Thyroid gland (tissue), 4 donors: ENCODE measurements around the gene ANKRD31.

Source experiments
- POLR2A ChIP-seq, 2 donors: fragments of 450-650 bp; IDR thresholded peaks; one replicate each; pipeline ENCODE4 v1.6.1; 2017; ENCODE audit warnings: antibody characterized with exemption in 2 of 2, mild to moderate bottlenecking in 2 of 2, moderate library complexity in 1 of 2
- TF ChIP-seq, protein P1 (sequence below), 6 experiments: fragments of 200-600 bp in 3 of 6; fragments of 450-650 bp in 3 of 6; sonication (generic) in 3 of 6; IDR thresholded peaks; one replicate each; pipeline ENCODE4 v1.5.1; 2016 to 2019; ENCODE audit warnings: antibody characterized with exemption in 6 of 6, mild to moderate bottlenecking in 2 of 6, inconsistent platforms in 1 of 6, moderate library complexity in 1 of 6

DNA sequence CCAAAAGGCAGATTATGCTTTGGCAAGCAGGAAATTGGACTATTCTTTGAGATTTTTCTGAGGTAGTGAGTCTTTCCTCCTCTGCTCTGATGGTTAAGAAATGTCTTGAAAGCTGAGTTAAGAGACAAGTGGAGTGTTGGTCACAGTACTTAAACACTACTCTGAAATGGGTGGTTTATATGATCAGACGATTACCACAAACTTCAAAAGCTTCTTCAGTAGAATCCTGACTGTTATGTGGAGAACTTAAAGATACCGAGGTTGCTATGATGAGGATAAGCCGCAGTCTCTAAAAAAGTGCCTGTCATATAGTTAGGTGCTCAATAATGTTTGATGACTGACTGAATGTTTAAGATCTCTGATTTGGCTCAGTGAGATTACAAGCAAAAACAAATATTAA, 208.6 kb downstream of the ANKRD31 start:
- TF ChIP-seq, protein P1, sequence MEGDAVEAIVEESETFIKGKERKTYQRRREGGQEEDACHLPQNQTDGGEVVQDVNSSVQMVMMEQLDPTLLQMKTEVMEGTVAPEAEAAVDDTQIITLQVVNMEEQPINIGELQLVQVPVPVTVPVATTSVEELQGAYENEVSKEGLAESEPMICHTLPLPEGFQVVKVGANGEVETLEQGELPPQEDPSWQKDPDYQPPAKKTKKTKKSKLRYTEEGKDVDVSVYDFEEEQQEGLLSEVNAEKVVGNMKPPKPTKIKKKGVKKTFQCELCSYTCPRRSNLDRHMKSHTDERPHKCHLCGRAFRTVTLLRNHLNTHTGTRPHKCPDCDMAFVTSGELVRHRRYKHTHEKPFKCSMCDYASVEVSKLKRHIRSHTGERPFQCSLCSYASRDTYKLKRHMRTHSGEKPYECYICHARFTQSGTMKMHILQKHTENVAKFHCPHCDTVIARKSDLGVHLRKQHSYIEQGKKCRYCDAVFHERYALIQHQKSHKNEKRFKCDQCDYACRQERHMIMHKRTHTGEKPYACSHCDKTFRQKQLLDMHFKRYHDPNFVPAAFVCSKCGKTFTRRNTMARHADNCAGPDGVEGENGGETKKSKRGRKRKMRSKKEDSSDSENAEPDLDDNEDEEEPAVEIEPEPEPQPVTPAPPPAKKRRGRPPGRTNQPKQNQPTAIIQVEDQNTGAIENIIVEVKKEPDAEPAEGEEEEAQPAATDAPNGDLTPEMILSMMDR (IDR thresholded peaks at IDR 0.05) = no peak
- no peak for TF ChIP-seq POLR2A (IDR thresholded peaks at IDR 0.05)
